NCI-H1930 (cell line): ENCODE data around the gene FGF12.

ENCODE experiments used
- DNase-seq, 2 experiments: peaks; one replicate each; lab custom pipeline; 2025; lab: John Stamatoyannopoulos, UW

Gene FGF12

GRCh38 chr3:192339214-192339613 is 388.1 kb downstream of the FGF12 start:
- no peak for DNase-seq

DNA sequence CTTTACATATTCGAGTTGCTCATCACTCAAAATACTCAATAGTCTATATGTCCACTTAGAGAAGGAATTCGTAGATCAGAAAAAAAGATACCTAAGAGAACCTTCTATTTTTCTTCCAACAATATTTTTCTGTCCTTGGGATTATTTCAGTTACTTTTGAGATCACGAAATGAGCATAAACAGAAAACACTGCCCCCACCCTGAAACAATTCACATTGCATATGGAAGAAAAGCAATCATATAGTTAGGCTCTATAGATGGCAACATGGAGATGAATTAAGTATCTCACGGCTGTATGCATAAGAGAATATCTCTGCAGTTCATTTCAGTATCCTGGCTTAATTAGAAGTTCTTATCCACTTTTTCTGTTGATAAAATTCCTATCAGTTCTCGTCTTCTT is 391.1 kb downstream of the FGF12 start:
- DNase-seq: no peak

DNA sequence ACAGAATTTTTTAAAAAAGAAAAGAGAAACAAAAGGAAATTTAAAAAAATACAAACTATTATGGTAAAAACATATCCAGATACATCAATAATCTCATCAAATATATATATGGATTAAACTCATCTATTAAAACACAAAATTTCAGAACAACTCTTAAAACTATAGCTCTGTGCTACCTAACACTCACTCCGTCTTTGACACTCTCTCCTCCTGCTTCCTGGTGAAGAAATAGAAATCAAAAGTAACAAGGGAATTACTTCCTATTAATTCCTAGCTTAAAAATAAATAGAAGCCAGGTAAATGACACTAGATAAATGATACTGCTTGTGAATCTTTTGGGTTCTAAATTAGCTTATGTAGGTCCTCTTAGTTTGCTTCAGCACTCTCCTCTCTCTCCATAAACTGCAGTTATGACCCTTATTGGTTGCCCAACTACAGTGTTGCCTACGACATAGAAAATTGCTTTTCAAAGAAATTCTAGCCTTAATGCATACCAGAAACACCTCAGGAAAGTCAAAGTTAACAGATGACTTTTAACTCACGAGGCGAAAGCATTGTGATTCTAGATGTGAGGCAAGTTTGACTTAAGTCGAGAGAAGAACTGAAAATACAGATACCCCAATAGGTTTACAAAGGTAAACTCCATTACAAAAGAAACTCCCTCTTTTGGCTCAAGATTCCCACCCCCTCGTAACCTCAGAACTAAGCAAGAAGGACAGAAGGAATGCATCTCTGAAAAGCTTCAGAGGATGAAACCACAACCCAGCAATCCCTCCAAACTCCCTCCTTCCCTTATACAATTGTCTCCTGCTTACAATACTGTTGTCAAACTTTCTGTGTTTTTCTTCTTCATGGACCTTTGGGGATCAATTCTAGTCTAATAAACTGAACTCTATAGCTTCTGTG is 394.7 kb downstream of the FGF12 start:
- DNase-seq: no peak

- no peak for DNase-seq
These were observed 395.5 kb downstream of the FGF12 start for GRCh38 chr3:192331749-192332385.

DNA sequence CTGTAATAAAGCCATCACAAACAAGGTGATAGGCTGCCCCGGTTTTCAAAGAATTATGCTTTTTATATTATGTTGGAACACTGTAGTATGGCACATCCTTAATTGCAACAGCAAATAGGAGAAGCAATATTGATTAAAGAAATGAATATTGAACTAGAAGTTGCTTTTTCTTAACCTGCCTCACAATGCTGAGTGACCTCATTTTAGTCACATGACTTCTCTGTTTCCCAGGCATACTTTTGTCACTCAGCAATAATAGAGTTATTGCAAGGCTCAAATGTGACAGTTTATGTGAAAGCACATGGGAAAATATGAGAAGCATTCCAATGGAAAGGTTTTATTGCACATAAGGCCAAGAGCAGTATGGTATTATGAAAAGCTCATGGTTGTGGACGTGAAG is 400.7 kb downstream of the FGF12 start:
- DNase-seq: no peak

DNA sequence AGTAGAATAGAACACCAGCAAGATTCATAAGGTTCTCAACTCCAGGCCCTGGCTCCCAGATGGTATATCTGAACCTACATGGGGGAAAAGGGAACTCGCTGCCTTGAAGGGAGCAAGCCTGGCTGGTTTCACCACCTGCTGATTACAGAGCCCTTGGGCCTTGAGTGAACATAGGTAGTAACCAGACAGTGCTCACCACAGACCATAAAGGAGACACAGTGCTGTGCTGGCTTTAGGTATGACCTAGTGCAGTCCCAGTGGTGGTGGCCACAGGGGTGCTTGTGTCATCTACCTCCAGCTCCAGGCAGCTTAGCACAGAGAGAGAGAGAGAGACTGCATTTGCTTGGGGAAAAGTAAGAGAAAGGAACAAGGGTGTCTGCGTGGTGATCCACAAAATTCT is 409.8 kb downstream of the FGF12 start:
- no peak for DNase-seq

DNA sequence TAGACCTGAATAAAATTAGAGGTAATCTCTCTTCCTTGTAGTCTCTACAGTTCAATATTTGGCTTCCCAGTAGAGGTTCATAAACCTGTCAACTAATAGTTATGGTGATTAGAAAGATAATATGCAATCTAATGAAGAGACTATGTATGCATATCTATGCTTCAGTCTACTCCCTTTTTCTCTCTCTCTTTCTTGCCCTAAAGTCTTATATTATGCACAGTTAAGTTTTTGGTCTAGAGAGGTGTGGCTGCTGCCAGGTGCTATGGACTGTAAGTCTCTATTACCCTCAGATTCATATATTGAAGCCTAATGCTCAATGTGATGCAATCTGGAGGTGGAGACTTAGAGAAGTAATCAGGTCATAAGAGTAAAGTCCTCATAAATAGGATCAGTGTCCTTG is 413.7 kb downstream of the FGF12 start:
- no peak for DNase-seq

DNA sequence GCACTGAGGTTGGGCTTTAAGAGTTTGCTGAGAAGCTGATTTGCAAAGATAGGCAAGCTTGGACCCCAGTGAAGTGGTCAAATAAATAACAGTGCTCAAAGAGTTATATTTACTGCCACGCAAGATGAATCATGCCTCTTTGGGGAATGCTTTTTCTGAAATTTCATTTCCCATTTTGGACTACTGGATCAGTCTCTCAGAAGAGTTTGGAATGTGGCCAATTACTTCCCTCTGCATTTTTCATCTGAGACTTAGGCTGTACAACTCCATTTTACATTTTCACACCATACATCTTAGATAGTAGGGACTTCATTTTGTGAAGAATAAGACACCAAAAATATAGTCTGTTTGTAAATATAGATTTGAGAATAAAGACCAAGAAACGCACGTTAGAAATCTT is 419.7 kb downstream of the FGF12 start:
- DNase-seq: no peak

GRCh38 chr3:192303235-192303634 is 424.1 kb downstream of the FGF12 start:
- no peak for DNase-seq

- DNase-seq: no peak
These were observed 424.6 kb downstream of the FGF12 start for GRCh38 chr3:192302721-192303120.

- no peak for DNase-seq
These were observed 427.4 kb downstream of the FGF12 start for GRCh38 chr3:192299921-192300320.

DNA sequence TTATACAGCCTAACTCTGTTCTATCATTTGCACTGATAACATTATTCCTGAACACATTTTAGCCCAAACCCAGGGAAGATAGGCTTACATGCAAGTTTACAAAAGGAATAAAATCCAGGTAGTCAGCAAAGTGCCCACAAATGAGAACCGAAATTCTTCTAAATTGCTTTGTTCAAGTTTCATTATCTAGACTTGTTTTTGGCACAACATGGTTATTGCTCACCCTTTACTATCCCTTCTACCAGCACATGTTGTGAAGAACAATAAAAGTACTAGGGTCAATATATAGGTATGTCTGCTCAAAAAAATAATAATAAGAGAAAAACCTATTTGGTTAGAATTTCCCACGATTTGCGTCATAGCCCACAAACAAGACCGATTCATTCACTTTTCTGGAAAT is 430.5 kb downstream of the FGF12 start:
- no peak for DNase-seq

GRCh38 chr3:192284443-192285072 is 442.8 kb downstream of the FGF12 start:
- no peak for DNase-seq

GRCh38 chr3:192281207-192281880 is 446.0 kb downstream of the FGF12 start:
- DNase-seq: no peak

DNA sequence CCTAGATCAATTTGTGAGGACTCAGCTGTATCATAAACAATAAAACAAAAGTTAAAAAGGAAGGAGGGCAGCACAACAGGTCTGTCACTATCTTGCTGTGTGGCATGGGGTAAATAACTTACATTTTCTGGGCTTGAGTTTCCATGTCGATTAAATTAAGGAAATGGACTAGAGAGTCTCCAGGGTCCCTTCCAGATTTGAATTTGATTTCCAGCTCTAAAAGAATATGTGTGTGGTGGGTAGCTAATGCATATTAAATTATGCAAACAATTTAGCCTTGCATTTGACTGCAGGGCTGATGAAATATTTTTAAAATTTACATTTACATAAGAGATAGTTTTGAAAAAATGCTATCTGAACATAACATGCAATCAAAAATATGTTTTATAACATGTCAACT is 447.7 kb downstream of the FGF12 start:
- DNase-seq: no peak

DNA sequence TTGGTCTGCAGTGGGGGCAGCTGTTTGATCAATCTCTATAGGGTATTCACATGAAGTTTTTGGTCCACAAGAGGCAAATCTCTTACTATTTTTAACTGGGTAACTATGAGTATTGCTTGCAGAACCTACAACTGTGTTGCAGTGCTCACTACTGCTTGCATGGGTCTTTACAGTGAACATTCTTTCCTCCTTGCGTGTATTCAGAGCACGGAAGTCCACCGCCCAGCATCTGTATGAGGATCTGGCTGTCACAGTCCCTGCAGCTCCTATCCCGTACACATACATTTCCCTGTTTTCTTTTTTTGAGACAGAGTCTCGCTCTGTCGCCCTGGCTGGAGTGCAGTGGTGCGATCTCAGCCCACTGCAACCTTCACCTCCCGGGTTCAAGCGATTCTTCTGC is 449.9 kb downstream of the FGF12 start:
- no peak for DNase-seq

- no peak for DNase-seq
These were observed 451.5 kb downstream of the FGF12 start for GRCh38 chr3:192275741-192276355.

DNA sequence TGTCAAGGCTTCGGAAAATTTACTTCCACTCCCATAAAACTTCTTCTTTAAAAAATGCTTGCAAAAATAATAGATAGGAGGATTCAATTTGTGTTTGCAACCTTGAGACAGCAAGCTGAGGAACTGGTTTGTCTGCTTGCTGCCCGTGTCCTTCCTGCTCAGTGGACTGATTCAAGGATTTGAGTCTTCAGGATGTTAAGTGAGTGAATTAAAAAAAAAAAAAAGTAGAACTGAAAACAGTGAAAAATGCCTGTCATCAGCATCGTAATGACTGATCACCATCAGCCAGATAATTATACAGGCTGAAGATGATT is 453.7 kb downstream of the FGF12 start:
- no peak for DNase-seq

GRCh38 chr3:192273001-192273696 is 454.2 kb downstream of the FGF12 start:
- no peak for DNase-seq

GRCh38 chr3:192262001-192262400 is 465.3 kb downstream of the FGF12 start:
- no peak for DNase-seq

- no peak for DNase-seq
These were observed 466.2 kb downstream of the FGF12 start for GRCh38 chr3:192261135-192261534.
